Activated CD4-positive, alpha-beta T cell treated with anti-CD3 and anti-CD28 coated beads, Interleukin-2, amount 50 U/mL, for 4 hours (primary cell): ENCODE measurements around the gene URGCP.
"Not testable (repeated sequence)": the region's sequence is repeated elsewhere in the genome, so short reads cannot be mapped to it uniquely, and the experiment has no call there.

ENCODE experiments used
- DNase-seq, 2 experiments: peaks; one replicate each; pipeline ENCODE4 v3.0.0-alpha.2; 2020

URGCP gene

GRCh38 chr7:43915907-43916306 is 9.5 kb upstream of the URGCP start:
- DNase-seq, result no peak

DNA sequence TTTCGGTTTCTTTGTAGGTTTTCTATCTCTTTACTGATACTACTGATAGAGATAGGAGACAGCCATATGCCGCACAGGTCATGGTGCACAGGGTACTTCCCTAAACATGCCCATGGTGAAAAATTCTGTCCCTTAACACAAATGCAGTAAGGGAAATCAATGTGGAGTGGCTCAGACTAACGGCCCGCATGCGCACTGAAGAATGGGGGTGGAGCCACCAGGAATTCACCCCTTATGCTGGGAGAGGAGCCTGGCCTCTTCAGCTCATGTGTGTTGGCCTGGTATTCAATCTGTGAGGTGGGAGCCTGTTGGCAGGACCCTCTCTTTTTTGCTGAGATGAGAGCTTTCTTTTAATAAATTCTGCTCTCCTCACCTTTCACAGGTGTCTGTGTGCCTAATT is 8.4 kb upstream of the URGCP start:
- DNase-seq, result no peak

DNA sequence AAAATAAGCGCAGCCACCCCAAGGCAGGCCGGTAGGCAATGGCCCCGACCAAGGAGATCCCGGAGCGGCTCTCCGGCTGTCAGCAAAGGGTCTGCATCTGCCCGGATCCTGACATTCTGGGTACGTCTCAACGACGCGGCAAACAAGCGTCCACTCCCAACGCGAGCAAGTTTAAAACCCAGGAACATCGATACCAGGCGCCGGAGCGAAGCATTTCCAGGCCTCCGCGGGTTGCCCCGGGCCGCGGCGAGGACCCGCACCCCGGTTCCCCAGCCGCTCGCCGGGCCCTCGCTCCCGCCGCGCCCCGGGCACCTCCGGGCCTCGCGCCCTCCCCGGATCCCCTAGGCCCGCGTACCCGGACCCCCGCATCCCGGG is 453 bp downstream of the URGCP start:
- peak in 1 of 2 experiments; percentile 5 for DNase-seq

DNA sequence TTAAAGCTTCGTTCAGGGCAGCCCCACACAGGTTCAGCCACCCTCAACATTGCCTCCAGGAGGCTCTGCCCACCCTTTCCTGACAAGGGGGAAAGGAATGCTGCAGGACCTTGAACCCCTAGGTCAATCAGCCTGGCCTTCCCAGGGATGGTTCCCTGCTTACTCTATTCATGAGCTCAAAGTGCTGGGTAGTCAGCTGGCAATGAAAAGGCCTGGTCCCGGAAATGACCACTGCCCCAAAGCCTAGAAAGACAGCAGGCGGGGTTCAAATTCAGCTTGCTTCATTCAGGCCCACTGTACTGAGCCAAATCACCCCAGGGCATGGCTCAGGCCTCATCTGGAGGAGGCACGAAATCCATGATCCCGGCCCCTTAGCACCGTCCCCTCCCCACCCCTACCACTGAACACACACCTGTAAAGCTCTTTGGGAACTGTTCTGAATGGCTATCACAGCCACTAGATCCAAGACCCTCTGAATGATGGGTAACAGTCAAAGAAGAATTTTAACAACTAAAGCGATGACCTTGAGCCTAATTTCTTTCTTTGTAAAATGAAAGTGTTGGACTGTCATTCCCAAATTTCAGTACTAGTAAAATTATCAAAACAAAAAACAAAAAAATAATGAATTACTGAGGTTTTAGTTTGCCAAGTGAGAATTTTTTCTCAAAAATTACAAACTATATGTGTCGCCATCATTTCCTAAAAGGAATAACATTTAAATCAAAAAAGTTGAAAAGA is 1.0 kb downstream of the URGCP start:
- no peak for DNase-seq

- no peak for DNase-seq
Measured at GRCh38 chr7:43904533-43905208, 1.7 kb downstream of the URGCP start.

DNA sequence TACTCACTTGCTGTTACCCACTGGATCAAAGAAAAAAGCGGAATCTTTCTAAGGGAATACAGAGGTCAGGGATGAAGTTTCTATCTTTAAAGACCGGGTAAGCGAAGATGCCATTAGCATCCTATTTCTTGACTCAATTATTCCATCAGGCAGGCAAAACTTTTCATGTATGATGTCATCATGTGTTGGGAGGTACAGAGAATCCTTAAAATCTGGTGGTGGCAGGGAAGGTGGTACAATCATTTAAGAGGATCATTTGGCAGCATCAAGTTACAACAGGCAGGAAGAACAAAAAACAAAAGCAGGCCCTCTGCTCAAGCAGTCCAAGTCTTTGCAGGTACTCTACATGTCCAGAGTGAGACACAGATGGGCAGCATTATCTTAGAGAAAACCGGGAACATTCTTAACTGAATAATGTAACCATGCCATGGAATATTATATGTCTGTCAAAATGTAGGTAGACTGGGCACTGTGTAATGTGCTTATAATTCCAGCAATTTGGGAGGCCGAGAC is 3.8 kb downstream of the URGCP start:
- DNase-seq, result no peak

DNA sequence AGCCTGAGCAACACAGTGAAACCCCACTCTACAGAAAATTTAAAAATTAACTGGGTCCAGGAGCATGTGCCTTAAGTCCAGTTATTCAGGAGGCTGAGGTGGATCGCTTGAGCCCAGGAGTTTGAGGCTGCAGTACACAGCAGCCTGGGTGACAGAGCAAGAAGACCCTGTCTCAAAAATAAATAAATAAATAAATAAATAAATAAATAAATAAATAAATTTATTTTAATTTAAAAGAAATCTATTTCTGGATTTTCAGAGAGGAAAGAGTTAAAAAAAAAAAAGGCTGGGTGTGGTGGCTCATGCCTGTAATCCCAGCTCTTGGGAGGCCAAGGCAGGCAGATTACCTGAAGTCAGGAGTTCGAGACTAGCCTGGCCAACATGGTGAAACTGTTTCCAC is 7.8 kb downstream of the URGCP start:
- not testable (repeated sequence) for DNase-seq

DNA sequence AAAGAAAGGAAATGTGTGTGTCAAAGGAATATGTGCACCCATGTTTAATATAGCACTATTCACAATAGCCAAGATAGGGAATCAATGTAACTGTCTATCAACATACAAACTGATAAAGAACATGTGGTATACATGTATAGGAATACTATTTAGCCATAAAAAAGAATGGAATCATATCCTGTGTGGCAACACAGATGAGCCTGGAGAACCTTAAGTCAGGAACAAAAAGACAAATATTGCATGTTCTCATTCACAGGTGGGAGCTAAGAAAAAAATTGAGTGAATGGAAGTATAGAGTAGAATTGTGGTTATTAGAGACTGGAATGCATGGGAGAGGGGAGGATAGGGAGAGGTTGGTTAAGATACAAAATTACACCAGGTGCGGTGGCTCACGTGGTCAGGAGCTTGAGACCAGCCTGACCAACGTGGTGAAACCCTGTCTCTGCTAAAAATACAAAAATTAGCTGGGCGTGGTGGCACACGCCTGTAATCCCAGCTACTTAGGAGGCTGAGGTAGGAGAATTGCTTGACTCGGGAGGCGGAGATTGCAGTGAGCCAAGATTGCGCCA is 10.5 kb downstream of the URGCP start:
- no peak for DNase-seq

DNA sequence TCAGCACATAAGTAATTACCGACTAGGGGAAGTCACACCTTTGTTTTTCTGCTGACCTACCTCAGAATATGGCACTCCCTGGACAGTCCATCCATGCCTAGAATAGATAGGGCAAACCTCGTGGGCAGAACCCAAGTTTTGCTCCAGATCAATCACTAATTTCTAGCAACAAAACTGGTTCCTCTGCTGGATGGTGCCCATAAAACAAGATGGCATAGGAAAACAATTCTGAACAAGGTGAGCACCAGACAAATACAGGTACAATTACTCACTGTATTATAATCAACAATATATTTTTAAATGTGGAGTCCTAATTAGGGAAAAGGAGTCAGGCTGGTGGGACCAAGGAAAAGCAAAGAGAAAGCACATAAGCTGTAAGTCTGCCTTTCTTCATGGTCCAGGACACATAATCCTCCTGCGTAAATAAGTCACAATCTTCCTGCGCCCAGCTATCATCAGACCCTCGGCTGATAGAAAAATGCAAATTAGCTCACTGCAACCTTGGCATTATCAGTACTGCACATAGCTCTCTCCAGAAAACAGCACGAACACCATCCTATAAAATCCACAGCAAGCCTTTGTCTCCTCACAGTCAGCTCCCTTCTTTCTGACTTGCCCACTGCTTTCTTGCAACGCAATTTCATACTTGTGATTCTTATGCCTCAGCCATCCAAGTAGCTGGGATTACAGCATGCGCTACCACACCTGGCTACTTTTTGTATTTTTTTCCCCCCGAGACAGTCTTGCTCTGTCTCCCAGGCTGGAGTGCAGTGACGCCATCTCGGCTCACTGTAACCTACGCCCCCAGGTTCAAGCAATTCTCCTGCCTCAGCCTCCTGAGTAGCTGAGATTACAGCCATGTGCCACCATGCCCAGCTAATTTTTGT is 15.1 kb downstream of the URGCP start:
- no peak for DNase-seq

DNA sequence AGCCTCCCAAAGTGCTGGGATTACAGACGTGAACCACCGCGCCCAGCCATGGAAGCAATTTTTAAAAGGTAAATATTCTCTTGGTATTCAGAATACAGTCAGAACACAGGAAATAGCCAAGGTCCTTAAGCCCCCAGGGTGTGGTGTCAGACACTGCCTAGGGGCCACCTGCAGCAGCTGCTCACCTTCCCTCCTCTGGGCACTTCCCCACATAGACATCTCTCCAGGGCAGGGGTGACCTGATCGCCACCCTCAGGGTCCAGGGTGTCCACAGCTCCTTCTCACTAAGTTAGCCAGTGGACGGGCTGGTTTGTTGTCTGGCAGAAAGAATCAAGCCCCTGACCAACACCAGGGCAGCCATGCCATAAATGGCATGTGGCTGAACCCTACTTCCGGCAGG is 15.9 kb downstream of the URGCP start:
- DNase-seq, result no peak

- DNase-seq, result no peak
Measured at GRCh38 chr7:43888993-43889945, 17.1 kb downstream of the URGCP start.

DNA sequence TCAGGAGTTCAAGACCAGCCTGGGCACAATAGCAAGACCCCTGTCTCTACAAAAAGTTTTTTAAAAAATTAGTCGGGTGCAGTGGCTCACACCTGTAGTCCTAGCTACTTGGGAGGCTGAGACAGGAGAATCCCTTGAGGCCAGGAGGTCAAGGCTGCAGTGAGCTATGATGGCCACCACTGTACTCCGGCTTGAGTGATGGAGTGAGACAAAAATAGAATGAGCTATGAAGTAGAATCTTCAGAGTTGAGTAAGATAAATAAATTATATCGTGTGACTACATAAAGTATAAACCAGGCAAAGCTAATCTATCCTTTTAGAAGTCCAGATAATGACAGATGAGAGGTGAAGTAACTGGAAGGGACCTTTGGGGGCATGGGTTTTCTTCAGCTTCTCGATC is 21.8 kb downstream of the URGCP start:
- no peak for DNase-seq

DNA sequence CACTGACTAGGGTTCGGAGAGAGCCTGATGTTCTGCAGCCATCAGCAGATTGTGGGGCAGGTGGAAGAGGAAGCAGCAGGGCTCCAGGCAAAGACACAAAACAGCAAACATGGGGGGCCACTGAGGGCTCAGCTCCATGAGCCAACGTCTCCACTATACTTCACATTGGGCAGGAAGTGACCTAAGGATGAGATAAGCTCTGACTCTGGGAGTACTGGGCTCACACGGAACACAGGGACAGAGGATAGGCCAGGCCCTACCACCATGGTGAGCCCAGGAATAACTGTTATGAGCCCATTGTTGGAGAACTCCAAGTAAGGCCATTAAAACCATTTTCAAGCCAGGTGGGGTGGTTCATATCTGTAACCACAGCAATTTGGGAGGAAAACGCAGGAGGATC is 22.2 kb downstream of the URGCP start:
- DNase-seq, result no peak

DNA sequence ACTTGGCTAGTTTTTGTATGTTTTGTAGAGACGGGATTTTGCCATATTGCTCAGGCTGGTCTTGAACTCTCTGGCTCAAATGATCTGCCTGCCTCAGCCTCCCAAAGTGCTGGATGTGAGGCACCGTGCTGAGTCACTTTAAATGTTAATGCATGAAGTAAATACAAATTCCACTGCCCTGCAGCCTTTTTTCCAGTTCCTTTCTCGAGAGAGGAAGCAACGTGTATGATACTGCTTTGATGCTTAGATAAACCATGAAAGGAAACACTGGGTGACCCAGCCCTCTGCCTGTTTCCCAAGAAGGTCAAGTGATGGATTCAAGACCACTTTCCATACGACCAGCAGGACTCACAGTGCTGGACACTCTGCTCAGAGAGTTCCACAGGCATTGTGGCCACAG is 25.8 kb downstream of the URGCP start:
- no peak for DNase-seq

DNA sequence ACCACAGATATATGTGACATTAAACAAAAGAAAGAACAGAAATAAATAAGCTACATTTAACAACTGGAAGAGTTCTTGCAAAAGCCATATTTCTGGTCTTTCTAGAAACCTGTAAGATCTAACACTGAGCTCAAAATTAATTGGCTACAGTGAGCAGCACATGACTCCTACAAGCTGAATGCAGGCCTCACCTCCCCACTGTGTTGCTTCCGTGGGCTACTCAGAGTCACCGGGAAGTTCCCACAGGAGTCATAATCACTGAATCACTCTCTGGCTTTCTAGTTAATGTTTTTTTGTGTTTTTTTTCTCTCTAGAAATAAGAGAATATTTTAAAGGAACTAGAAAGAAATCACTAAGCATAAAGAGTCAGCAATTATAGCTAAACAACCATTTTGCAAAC is 26.9 kb downstream of the URGCP start:
- no peak for DNase-seq

- DNase-seq, result no peak
Measured at GRCh38 chr7:43878867-43879266, 27.5 kb downstream of the URGCP start.

GRCh38 chr7:43877968-43878864 is 28.2 kb downstream of the URGCP start:
- no peak for DNase-seq

GRCh38 chr7:43876976-43877745 is 29.2 kb downstream of the URGCP start:
- no peak for DNase-seq

DNA sequence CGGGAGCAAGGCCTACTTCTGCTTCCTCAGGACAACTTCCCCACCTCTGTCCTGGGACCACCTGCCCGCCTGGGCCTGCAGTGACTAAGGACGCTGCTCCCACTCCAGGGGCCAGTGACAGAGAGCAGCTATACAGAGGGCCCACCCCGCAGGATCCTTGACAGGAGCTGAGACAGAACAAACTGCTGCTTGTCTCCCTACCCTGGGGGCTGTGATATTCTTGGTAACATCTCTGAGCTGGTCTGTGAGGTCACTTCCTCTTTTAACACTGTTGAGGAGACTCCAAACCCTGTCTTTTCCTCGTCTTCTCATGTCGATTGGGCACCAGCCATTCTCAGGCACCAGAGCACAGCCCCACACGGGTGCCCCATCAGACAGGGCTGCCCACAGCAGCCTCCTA is 30.2 kb downstream of the URGCP start:
- DNase-seq, result no peak

GRCh38 chr7:43873300-43873699 is 33.1 kb downstream of the URGCP start:
- DNase-seq, result no peak
